ENCODE measurements around the gene SULT1C3. TPM values are rescaled to one million over a fixed set of nuclear protein-coding genes. Genes with fewer than 3 reads are reported as not detected.

Gene SULT1C3
- total and polyA plus RNA-seq, 2 of the 8 experiments (the other 6 are each of a cell fraction or from before 2014, with no cell fraction given) = not detected

DNA sequence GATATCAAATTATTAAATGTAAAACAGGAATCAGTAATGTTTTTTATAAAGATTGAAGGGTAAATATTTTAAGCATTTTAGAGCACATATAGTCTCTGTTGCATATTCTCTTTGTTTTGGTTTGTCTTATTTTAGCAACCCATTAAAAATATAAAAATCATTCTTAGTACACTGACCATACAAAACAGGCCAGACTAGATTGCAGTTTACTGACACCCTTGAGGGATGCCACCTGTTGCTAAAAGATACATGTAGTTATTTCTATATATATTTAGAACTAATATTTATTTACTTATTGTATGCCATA is 44.7 kb upstream of the SULT1C3 start:
- H2BK15ac ChIP-seq (ENCODE audit: low read length) = no peak overlapping the region
- H3K23me2 ChIP-seq (ENCODE audit: low read depth, low read length) = no peaks in the 10 kb centered on the region
- FAIRE-seq (no peak), DNase-seq (ENCODE audit: low read depth in 1 of 2, low spot score in 2 of 2) (no peak)
- no peaks in the 10 kb centered on the region for H3K36me3 ChIP-seq (ENCODE audit: control insufficient read depth in 2 of 4, insufficient read depth in 4 of 4, low read length in 3 of 4)
- no peaks in the 10 kb centered on the region for H4K20me1 ChIP-seq (replicated peaks in 1 of 2; ENCODE audit: control insufficient read depth in 1 of 2, insufficient read depth in 2 of 2, low read length in 2 of 2)
- CTCF ChIA-PET (ENCODE audit: partially characterized antibody) = interaction anchor here (0.8 to 2.7 kb wide), 6 partner anchors 10 to 390 kb away, joined by 3 to 21 read pairs (median 6); no protein-coding TSS in a partner anchor
- H3K14ac ChIP-seq (ENCODE audit: insufficient read length) = no peak overlapping the region
- no peak overlapping the region for H3K18ac ChIP-seq (ENCODE audit: extremely low read depth, low read length)
- no peak overlapping the region for H3K23ac ChIP-seq (ENCODE audit: insufficient read length)
- no peak overlapping the region for H3K4ac ChIP-seq (replicated peaks; ENCODE audit: insufficient read length, low read depth, low read length)
- no peak overlapping the region for H2BK5ac ChIP-seq (ENCODE audit: low read depth, low read length)
- no peaks in the 10 kb centered on the region for H3K79me2 ChIP-seq (ENCODE audit: control insufficient read depth in 1 of 2, insufficient read depth in 2 of 2, low read length in 2 of 2)
- H3K9me3 ChIP-seq (ENCODE audit: insufficient read depth in 2 of 2, low read depth in 1 of 2, low read length in 1 of 2) = no peaks in the 10 kb centered on the region; a peak in 1 of 4 replicates
- H2BK20ac ChIP-seq (ENCODE audit: low read length) = no peak overlapping the region
- no peak overlapping the region for H3K9ac ChIP-seq (replicated peaks in 1 of 4; ENCODE audit: extremely low read depth in 1 of 4, low read depth in 3 of 4, low read length in 3 of 4)
- H2BK12ac ChIP-seq (ENCODE audit: low read depth, low read length) = no peak overlapping the region
- no peak overlapping the region for H3K4me3 ChIP-seq (ENCODE audit: extremely low read depth in 1 of 4, insufficient read depth in 2 of 4, low read depth in 3 of 4, low read length in 4 of 4)
- no peak overlapping the region for H2AK5ac ChIP-seq (ENCODE audit: low read depth, low read length)
- no peak overlapping the region for H3K4me2 ChIP-seq (ENCODE audit: insufficient read depth in 1 of 2, low read depth in 2 of 2, low read length in 2 of 2)
- H2BK120ac ChIP-seq (replicated peaks; ENCODE audit: low read depth, low read length) = no peak overlapping the region
- H3K27ac ChIP-seq (ENCODE audit: low read depth, low read length) = no peak overlapping the region
- no peak overlapping the region for H3K56ac ChIP-seq (replicated peaks; ENCODE audit: insufficient read length, low read depth, low read length)
- no peak overlapping the region for H4K5ac ChIP-seq (ENCODE audit: insufficient read length, low read depth, low read length)
- no peaks in the 10 kb centered on the region for H3K4me1 ChIP-seq (replicated peaks in 1 of 4; ENCODE audit: control insufficient read depth in 3 of 4, insufficient read depth in 4 of 4, low read length in 3 of 4)
- H4K91ac ChIP-seq (replicated peaks; ENCODE audit: insufficient read length, low read length) = no peak overlapping the region
- H2AFZ ChIP-seq (ENCODE audit: low read length) = no peak overlapping the region
- H3K79me1 ChIP-seq (ENCODE audit: low read depth, low read length) = no peaks in the 10 kb centered on the region
- H4K8ac ChIP-seq (ENCODE audit: extremely low read depth, insufficient read depth, low read length) = no peak overlapping the region
- H3K27me3 ChIP-seq (replicated peaks in 1 of 4; ENCODE audit: control insufficient read depth in 3 of 4, extremely low read depth in 1 of 4, insufficient read depth in 3 of 4, low read length in 3 of 4) = no peaks in the 10 kb centered on the region
- POLR2A ChIA-PET (ENCODE audit: partially characterized antibody) = no interaction called here
- TF ChIP-seq JUN (IDR thresholded peaks at IDR 0.05; ENCODE audit: low read depth, low read length) = no peak
- no peak for TF ChIP-seq SUZ12 (IDR thresholded peaks at IDR 0.05; ENCODE audit: low read length)
- no peak for TF ChIP-seq POLR2A (IDR thresholded peaks at IDR 0.05; ENCODE audit: control extremely low read depth in 1 of 2, low read depth in 2 of 2, low read length in 2 of 2)
- TF ChIP-seq EGR1 (IDR thresholded peaks at IDR 0.05; ENCODE audit: borderline replicate concordance, low read depth, low read length) = no peak
- no peak for TF ChIP-seq GTF2F1 (IDR thresholded peaks at IDR 0.05; ENCODE audit: borderline replicate concordance, low read depth, low read length)
- TF ChIP-seq CHD2 (IDR thresholded peaks at IDR 0.05; ENCODE audit: low read length) = no peak
- TF ChIP-seq SP4 (IDR thresholded peaks at IDR 0.05; ENCODE audit: low read length) = no peak
- no peak for TF ChIP-seq YY1 (IDR thresholded peaks at IDR 0.05; ENCODE audit: low read depth, low read length)
- TF ChIP-seq CTBP2 (IDR thresholded peaks at IDR 0.05; ENCODE audit: borderline replicate concordance, insufficient read depth, insufficient read length, low read length) = no peak

Data from H1 (cell line).